Measurements from ENCODE around the gene IL36A. TPM values are rescaled to one million over a fixed set of nuclear protein-coding genes. Genes with fewer than 3 reads are reported as not detected.

IL36A gene
- polyA plus RNA-seq, 1 donor (not counting 4 experiments of a cell fraction or from before 2014, with no cell fraction given): not detected

DNA sequence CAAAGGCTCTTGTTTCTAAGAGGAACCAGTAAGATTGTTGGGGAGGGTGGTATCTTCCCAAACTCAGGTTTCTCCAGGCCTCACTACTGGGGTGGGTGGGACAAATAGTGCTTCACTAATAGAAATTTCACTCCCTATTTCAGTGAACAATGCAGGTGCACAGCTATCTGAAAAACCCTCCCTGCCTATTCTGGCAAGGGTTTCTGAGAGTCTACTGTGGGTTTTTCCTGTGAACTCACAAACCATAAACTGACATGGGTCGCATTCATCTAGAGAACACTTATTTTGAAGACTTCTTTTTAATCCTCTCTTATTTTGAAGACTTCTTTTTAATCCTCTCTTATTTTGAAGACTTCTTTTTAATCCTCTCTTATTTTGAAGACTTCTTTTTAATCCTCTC lies 4.4 kb downstream of the IL36A start:
- no peak overlapping the region for H3K4me2 ChIP-seq (ENCODE audit: control insufficient read depth, extremely low read depth, insufficient read depth, low read depth, low read length)
- H3K9me3 ChIP-seq (ENCODE audit: control insufficient read depth, low read depth, low read length): no peaks in the 10 kb centered on the region
- no peaks in the 10 kb centered on the region for H3K36me3 ChIP-seq (ENCODE audit: control insufficient read depth in 2 of 2, extremely low read depth in 1 of 2, insufficient read depth in 2 of 2, low read length in 2 of 2)
- H3K79me2 ChIP-seq (ENCODE audit: control insufficient read depth, insufficient read depth, low read length): no peaks in the 10 kb centered on the region
- H4K20me1 ChIP-seq (ENCODE audit: control insufficient read depth, extremely low read depth, insufficient read depth, low read length): no peaks in the 10 kb centered on the region
- H3K9me1 ChIP-seq (ENCODE audit: control insufficient read depth, extremely low read depth, insufficient read depth, low read length): no peaks in the 10 kb centered on the region
- no peak overlapping the region for H3K27ac ChIP-seq (ENCODE audit: control insufficient read depth, insufficient read depth, low read length)
- H3K4me3 ChIP-seq (ENCODE audit: control insufficient read depth in 2 of 3, extremely low read depth in 1 of 3, insufficient read depth in 2 of 3, low read depth in 1 of 3, low read length in 3 of 3): no peak overlapping the region
- peaks cover 7% of the 10 kb centered on the region for H3K4me1 ChIP-seq (ENCODE audit: control insufficient read depth, extremely low read depth, insufficient read depth, low read length)
- H3K27me3 ChIP-seq (ENCODE audit: control insufficient read depth, extremely low read depth, insufficient read depth, low read length): no peaks in the 10 kb centered on the region
- no peak for DNase-seq (ENCODE audit: low read depth, low spot score)
- dilution Hi-C loops (cut with MboI; ENCODE audit: extremely low pct_ligation_motif_present, low sequenced_read_pairs): no loop called here
- no peak for FAIRE-seq
- H3K9ac ChIP-seq (ENCODE audit: control insufficient read depth, extremely low read depth, insufficient read depth, low read length): no peak overlapping the region
- no peak overlapping the region for H2AFZ ChIP-seq (ENCODE audit: control insufficient read depth, low read length)
- no peak for TF ChIP-seq CTCF (optimal IDR thresholded peaks at IDR 0.05 in 1 of 3, IDR thresholded peaks at IDR 0.05 in 1 of 3, conservative IDR thresholded peaks at IDR 0.05 in 1 of 3; ENCODE audit: extremely low read depth in 1 of 3, insufficient read depth in 2 of 3, low read length in 3 of 3)
- no peak for TF ChIP-seq EZH2 (IDR thresholded peaks at IDR 0.05; ENCODE audit: low read length)

DNA sequence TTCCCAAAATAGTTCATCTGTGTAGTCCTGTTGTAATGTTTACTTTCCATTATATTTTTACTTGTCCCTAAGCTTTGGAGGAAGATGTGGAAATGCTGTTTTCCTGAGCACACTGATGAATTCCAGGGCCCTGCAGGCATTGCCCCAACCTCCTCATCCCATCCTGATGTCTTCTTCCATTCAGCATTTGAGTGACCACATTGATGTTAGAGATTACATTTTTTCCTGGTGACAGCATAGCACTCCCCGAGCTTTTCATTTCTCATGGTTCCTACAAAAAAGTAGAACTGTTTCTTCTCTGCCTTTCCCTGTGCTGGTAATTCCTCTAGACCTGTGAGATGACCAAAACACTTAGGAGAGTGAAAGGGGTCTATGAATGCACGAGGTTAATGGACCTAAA lies 4.8 kb downstream of the IL36A start:
- Histone ChIP-seq H3K4me3 (ENCODE audit: control insufficient read depth in 2 of 3, extremely low read depth in 1 of 3, insufficient read depth in 2 of 3, low read depth in 1 of 3, low read length in 3 of 3) (no peak overlapping the region), H3K9ac (ENCODE audit: control insufficient read depth, extremely low read depth, insufficient read depth, low read length) (no peak overlapping the region), H3K4me2 (ENCODE audit: control insufficient read depth, extremely low read depth, insufficient read depth, low read depth, low read length) (no peak overlapping the region), H3K9me3 (ENCODE audit: control insufficient read depth, low read depth, low read length) (no peaks in the 10 kb centered on the region), H2AFZ (ENCODE audit: control insufficient read depth, low read length) (no peak overlapping the region), H3K9me1 (ENCODE audit: control insufficient read depth, extremely low read depth, insufficient read depth, low read length) (no peaks in the 10 kb centered on the region), H3K4me1 (ENCODE audit: control insufficient read depth, extremely low read depth, insufficient read depth, low read length) (peaks cover 7% of the 10 kb centered on the region), H3K27me3 (ENCODE audit: control insufficient read depth, extremely low read depth, insufficient read depth, low read length) (no peaks in the 10 kb centered on the region), H4K20me1 (ENCODE audit: control insufficient read depth, extremely low read depth, insufficient read depth, low read length) (no peaks in the 10 kb centered on the region), H3K36me3 (ENCODE audit: control insufficient read depth in 2 of 2, extremely low read depth in 1 of 2, insufficient read depth in 2 of 2, low read length in 2 of 2) (no peaks in the 10 kb centered on the region), H3K27ac (ENCODE audit: control insufficient read depth, insufficient read depth, low read length) (no peak overlapping the region), H3K79me2 (ENCODE audit: control insufficient read depth, insufficient read depth, low read length) (no peaks in the 10 kb centered on the region)
- DNase-seq (ENCODE audit: low read depth, low spot score) (no peak), FAIRE-seq (no peak)
- dilution Hi-C loops (cut with MboI; ENCODE audit: extremely low pct_ligation_motif_present, low sequenced_read_pairs): no loop called here
- TF ChIP-seq EZH2 (IDR thresholded peaks at IDR 0.05; ENCODE audit: low read length) (no peak), CTCF (optimal IDR thresholded peaks at IDR 0.05 in 1 of 3, IDR thresholded peaks at IDR 0.05 in 1 of 3, conservative IDR thresholded peaks at IDR 0.05 in 1 of 3; ENCODE audit: extremely low read depth in 1 of 3, insufficient read depth in 2 of 3, low read length in 3 of 3) (no peak)
